ENCODE results near the gene CST2.
"Not testable (repeated sequence)": the region's sequence is repeated elsewhere in the genome, so short reads cannot be mapped to it uniquely, and the experiment has no call there.

Gene CST2, protein sequence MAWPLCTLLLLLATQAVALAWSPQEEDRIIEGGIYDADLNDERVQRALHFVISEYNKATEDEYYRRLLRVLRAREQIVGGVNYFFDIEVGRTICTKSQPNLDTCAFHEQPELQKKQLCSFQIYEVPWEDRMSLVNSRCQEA

DNA sequence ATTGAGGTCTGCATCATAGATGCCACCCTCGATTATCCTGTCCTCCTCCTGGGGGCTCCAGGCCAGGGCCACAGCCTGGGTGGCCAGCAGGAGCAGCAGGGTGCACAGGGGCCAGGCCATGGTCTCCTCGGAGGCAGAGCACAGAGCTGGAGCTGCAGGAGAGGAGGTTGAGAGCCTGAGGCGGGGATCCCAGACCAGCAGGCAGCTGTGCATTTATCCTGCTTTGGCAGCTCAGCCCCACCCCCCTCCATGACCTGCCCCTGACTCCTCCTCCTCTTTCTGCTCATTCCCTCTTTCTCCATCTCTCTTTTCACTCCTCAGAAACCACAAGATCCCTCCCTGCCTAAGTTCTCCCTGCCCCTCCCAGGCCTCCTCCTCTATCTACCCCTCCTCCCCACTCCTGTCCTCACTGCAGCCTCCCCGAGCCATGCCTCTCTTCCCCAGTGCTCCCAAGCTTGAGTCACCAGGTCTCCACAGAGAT, at the start of gene CST2:
CST2 (minus strand) TSS at position 189 of the 481 bp plus-strand sequence; CDS start at position 120, 69 bp downstream.
- DNase-seq (ENCODE audit: low spot score): peak; percentile 35

DNA sequence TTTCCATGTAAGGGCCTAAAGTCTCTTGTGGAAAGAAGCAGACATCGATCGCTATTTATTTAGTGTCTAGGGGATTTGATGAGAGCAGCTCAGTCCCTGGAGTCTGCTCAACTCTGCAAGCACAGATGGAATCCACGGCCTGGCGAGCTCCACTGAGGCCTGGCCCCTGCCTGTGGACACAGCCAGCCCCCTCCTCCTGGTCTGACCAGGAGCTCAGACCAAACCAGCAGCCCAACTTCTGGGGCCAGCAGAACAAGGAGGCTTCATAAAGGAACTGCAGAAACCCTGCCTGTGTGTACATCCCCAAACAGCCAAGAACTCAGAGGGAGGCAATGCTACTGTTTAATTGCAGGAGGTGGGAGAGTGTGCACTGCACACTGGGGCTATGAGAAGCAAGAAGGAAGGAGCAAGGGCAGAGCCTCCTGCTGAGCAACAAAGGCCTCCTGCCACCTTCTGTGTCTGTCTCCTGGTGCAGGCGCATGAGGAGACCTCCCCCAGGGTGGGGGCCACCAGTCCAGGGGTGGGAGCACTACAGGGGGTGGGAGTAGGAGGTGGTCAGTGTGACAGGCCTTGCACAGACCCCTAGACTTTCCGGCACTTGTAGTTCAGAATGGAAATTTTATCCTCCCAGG, 49.2 kb upstream of the CST2 start:
- DNase-seq (ENCODE audit: low spot score): no peak

DNA sequence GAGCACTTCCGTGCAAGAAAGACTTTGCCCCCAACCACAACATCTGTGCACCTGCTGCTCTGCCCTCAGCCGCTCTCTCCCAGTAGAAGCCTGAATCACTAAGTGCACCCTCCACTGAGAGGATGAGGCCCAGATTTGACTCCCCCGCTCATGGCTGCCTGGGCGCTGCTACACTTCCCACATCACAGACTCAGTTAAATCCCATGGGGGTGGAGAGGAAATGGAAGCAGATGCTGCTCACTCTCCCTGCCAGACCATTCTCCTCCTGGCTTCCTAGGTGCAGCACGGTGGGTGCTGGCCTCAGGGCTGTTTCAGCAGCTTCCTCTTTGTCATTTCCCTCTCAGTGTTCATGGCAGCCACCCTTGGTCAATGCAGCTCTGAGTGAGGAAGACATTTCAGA, 48.2 kb upstream of the CST2 start:
- no peak for DNase-seq (ENCODE audit: low spot score)

DNA sequence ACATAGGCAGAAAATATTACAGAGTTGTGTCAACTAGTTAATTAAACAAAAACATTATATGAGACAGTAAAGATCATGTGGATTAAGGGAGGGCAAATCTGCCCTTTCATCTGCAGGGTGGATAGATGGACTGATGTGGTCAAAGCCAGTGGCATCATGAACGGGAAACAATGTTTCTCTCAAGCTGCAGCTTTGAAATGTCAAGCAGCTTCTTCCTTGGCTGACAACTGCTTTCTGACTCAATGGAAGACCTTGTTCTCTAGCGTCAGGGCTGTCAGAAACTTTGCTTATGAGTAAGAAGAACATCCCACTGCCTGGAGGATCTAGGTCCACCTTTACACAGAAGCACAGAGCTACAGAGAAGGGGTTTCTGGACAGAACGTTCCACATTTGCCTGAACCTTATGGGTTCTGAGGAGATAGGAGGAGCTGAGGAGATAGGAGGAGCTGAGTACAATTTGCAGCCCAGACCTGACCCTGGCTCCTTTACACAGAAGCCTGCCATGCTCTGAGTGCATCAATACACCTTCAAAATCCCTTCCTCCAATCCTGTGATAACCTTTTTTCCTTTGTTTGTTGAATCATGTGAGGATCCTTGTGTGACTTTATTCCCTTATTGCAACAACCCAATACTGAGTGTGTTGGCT, 47.0 kb upstream of the CST2 start:
- DNase-seq (ENCODE audit: low spot score): no peak

DNA sequence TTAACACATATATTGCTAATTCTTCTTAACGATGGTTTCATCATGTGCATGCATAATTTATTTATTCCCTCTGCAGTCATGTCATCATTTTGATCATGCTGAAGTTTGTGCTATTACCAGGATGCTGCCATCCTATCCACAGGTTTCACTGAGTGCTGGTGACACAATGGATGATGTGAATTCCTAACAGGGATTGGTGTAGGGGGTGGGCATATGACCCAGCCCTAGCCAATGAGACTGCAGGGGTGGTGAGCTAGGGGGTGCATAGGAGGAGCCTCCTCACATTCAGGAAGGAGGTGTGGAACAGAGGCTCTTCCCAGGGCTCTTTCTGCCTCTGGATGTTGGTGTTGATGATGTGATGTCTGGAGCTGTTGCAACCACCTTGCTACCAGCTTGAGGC, 45.5 kb upstream of the CST2 start:
- DNase-seq (ENCODE audit: low spot score): no peak

DNA sequence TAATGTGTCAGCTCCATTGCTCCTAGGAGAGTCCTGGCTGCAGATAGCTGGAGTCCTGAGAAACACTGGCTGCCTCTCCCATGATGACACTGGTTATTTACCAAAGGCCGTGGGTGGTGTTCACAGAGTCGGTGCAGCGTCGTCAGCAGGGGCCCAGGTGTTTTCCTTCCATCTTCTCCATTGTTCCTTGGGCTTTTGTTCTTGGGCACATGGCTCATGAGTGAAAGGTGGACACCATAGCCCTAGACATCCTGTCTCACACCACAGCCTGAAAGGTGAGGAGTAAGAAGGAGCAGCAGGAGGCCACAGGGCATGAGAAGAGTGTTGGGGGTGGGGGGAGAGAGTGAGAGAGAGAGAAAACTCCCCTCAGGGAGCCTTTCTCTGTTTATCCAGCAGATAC, 43.9 kb upstream of the CST2 start:
- no peak for DNase-seq (ENCODE audit: low spot score)

DNA sequence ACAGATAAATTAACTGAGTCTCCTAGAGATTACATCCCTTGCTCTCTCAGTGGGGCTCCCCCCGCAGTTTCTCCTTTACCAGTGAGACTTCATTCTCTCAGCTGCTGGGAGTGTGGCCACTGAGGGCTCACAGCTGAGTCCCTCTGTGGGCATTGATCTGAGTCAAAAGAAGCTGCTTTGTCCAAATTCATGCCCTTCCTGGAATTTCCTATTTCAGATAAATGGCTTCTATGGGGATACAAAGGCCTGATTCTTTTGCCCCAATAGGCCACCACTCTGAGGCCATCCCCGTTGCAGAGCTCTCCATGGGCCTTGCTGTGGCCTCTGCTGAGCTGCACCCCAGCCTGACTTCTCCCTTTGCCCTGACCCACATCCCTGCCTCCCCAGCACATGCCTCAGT, 43.0 kb upstream of the CST2 start:
- DNase-seq (ENCODE audit: low spot score): no peak

DNA sequence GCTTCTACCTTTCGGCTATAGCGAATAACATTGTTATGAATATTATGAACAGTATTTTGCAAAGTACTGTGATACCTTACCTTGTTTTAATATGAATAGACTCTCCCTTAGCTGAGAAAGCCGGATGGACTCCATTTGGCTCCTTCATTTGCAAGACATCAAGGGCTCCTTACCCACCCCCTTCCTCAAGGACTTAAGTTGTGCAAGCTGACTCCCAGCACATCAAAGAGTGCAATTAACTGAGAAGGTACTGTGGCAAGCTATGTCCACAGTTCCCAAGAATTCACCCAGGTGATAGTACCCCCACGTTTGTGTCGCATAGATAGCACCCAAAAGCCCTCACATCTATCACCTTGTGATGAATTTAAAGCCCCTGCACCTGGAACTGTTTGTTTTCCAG, 41.8 kb upstream of the CST2 start:
- no peak for DNase-seq (ENCODE audit: low spot score)

DNA sequence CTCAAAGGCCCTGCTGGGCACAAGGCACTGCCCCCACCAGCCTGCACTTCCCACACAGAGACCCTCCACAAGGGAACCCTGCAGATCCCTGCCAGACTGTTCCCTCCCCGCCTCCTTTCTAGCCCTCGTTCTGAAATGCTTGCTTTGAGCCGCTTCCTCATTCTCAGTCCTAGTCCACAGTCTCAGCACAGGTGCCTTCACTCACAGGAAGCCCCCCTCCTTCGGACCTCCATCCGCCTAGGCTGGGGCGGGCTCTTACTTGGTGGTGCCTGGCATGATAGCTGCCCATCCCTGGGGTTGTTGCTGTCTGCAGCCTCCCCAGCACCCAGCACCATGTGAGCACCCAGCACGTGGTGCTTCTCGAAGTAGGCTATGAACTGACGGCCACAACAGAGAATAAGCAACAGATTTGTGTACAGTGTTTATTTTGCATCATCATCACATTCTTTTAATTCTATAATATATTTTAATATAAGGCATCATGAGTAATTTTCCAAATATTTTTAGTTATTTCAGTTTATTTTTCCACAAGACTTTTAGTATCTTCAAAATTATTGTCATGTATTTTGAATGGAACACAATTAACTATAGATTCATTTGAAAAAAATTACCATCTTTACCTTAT, 40.7 kb upstream of the CST2 start:
- DNase-seq (ENCODE audit: low spot score): peak; percentile 25

DNA sequence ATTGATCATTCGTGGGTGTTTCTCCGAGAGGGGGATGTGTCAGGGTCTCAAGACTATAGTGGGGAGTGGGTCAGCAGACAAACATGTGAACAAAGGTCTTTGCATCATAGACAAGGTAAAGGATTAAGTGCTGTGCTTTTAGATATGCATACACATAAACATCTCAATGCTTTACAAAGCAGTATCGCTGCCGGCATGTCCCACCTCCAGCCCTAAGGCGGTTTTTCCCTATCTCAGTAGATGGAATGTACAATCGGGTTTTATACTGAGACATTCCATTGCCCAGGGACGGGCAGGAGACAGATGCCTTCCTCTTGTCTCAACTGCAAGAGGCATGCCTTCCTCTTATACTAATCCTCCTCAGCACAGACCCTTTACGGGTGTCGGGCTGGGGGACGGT, 34.2 kb upstream of the CST2 start:
- not testable (repeated sequence) for DNase-seq (ENCODE audit: low spot score)

DNA sequence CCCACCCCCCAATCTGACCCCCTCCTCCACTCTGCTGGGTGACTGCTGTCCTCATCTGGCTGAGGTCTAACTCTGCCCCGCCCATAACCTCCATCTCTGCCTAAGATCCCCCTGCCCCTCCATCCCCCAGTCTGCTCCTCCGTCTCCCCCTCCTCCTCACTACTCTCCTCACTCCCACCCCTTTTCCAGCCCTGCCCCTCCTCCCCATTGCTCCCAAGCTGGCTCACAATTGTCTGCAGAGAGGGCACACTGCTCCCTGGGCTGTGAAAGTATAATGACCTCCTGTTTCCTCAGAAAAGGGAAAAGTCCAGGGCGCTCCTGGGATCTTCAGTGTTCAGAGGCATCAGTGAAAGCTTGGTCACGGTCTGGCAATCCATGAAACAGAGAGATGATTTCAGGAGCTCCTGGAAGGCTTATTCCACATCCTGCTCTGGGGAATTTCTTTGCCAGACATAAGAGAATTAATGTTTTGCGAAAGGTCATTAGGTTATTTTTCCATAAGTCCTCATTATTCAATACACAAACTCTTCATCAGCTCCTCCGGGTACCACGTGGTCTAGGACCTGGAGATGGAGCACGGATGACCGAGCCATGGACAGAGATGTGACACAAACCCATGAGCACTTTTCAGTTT, 31.6 kb upstream of the CST2 start:
- no peak for DNase-seq (ENCODE audit: low spot score)

DNA sequence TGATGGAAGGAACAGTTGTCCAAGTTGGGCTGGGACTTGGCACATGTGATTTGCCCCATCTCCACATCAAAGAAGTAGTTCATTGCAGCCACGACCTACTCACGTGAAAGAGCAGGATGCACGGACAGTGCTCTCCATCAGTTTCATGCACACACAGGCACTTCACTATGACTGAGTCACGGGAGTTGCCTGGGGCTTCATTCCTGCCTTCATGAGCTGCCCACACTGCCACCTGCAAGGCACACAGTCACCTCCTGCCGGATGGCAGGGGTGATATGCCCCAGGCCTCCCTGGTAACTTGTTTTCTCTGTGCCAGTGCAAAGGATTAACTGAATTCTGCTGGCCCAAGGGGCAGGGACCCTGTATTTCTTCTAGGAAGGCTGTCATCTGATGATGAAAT, 30.2 kb upstream of the CST2 start:
- DNase-seq (ENCODE audit: low spot score): no peak

DNA sequence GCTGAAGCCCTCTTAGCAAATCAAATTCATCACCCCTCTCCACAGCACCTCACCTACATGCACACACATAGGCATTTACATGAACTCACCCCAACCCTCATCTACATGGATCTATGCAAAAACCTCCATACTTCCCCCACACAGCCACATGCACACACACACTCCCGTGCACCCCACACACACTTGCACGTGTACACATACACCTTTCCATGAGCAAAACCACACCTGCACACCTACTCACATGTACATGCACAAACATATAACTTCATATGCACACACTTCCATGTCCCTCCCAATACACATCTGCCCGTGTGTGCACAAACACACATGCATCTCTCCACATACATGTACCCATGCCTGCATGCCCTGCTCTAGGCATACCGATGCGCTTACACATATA, 29.7 kb upstream of the CST2 start:
- no peak for DNase-seq (ENCODE audit: low spot score)

DNA sequence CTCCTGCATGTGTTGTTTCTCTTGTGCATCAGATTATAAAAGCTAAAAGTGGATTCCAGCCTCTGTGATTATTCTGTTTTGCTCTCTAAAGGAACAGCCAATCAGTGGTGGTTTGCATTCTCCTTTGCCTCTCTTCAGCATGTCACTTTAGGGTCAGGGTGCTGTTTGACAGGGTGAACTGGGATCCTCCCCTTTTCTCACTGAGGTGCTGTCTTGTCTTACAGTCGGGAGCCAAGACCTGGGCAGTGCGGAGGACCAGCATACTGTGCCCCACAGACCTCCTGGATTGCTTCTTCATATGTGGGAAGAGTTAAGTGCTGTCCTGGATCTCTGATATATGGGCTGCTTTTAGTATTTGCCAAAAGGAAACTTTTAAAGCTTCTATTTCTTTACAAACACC, 15.2 kb upstream of the CST2 start:
- no peak for DNase-seq (ENCODE audit: low spot score)

DNA sequence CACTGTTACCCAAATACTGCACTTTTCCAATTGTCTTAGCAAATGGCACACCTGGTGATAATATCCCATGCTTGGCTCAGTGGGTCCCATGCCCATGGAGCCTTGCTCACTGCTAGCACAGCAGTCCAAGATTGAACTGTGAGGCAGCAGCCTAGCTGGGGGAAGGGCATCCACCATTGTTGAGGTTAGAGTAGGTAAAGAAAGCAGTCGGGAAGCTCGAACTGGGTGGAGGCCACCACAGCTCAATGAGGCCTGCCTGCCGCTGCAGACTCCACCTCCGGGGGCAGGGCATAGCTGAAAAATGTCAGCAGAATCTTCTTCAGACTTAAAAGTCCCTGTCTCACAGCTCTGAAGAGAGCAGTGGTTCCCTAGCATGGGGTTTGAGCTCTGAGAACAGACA, 9.2 kb upstream of the CST2 start:
- DNase-seq (ENCODE audit: low spot score): no peak

DNA sequence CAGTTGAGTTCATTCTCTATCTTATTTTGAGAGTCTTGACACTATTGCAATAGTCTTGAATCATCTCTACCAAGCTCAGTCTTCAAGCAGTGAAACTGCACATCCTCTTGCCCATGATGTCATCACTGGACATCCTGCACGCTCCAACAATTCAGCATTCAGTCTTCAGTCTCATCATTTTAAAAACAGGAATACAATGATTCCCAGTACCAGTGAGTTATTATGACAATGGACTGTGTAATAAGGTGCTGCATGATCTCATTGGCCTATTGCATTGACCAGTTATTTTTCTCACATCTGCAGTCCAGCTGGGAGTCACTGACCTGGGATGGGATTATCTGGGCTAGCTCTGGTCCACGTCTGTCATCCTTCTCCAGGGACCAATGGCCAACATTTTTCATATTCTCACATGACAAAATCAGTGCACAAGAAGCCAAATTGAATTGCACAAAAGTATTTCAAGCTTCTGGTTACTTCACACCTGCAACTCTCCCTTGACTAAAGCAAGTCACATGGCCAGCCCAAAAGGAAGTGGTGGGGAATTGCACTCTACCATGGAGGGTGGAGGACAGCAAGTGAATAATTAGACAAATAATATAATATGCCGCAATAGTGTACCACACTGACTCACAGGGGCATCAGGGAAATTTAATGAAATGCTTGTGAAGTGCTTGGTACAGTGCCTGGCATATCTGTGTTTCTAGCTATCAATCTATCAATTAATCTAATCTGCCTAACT, 6.4 kb upstream of the CST2 start:
- DNase-seq (ENCODE audit: low spot score): no peak

DNA sequence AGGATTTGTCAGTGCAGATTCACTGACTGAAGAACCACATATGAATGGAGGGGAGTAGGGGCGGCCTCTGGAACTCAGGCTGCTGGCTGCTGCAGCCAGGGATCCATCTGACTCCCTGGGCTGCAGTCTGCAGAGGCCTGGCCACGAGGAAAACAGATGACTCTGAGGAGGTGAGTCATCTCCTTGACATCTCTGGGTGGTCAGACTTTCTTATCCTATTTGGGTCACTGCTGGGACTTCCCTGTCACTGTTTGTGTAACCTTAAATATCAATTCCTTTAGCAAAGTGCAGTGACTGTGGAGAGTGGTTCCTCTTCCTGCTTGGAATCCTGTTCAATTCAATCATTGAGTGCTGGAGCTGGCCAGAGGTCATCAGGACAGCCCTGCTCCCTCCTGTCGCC, 5.4 kb upstream of the CST2 start:
- not testable (repeated sequence) for DNase-seq (ENCODE audit: low spot score)

DNA sequence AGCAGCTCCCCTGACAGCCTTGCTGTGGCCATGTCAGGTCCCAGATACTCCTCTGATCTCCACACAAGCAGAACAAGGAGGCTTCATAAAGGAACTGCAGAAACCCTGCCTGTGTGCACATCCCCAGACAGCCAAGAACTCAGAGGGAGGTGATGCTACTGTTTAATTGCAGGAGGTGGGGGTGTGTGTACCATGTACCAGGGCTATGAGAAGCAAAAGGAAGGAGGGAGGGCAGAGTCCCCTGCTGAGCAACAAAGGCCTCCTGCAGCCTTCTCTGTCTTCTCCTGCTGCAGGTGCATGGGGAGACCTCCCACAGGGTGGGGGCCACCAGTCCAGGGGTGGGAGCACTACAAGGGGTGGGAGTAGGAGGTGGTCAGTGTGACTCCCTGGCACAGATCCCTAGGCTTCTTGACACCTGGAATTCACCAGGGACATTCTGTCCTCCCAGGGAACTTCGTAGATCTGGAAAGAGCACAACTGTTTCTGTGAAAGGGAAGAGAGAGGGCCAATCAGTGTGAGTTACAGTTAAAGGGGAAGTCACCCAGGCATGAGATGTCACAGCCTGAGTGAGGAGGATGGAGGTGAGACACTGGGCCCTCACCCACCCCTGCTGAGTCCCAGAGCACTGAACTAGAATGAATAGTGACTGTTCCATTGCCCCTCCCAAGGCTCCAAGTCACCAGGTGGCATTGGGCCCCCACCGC, 2.8 kb downstream of the CST2 start:
- DNase-seq (ENCODE audit: low spot score): no peak

DNA sequence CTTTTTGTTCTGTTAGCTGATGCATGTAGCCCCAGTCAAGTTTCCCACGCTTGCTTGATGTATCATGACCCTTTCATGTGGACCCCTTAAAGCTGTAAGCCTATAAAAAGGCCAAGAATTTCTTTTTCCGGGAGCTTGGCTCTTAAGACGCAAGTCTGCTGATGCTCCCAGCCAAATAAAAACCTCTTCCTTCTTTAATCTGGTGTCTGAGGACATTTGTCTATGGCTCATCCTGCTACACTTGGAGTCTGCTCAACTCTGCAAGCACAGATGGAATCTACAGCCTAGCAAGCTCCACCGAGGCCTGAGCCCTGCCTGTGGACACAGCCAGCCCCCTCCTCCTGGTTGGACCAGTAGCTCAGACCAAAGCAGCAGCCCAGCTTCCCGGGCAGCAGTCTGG, 3.4 kb downstream of the CST2 start:
- DNase-seq (ENCODE audit: low spot score): no peak

DNA sequence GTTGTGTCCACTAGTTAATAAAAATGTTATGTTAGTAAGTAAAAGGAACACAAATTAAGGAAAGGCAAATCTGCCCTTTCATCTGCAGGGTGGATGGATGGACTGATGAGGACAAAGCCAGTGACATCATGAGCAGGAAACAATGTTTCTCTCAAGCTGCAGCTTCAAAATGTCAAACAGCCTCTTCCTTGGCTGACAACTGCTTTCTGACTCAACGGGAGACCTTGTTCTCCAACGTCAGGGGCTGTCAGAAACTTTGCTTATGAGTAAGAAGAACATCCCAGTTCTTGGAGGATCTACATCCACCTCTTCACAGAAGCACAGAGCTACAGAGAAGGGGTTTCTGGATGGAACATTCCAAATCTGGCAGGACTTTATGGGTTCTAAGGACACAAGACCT, 6.0 kb downstream of the CST2 start:
- DNase-seq (ENCODE audit: low spot score): no peak

DNA sequence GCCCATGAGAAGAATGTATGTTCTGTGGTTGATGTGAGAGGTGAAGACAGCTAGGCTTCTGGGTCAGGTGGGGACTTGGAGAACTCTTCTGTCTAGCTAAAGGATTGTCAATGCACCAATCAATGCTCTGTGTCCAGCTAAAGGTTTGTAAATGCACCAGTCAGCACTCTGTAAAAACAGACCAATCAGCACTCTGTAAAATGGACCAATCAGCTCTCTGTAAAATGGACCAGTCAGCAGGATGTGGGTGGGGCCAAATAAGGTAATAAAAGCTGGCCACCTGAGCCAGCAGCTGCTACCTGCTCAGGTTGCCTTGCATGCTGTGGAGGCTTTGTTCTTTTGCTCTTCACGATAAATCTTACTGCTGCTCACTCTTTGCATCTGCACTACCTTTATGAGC, 15.0 kb downstream of the CST2 start:
- not testable (repeated sequence) for DNase-seq (ENCODE audit: low spot score)
